Endothelial cell of umbilical vein (primary cell): ENCODE data around the gene KIF4A. TPM values are rescaled to one million over a fixed set of nuclear protein-coding genes. Genes with fewer than 3 reads are reported as not detected.

Experiments used
- BruUV-seq: library from RNA; stranded (reverse); fragments of 400-500 nt; replicated peaks from 2 replicates; lab custom pipeline; 2021; lab: Mats Ljungman, UMichigan
- CTCF ChIA-PET: fragments of 300-600, 350-600 bp; sonication (Branson Sonifier 250); formaldehyde crosslinking; loops from one replicate; lab custom pipeline; 2021; ENCODE audit warnings: antibody characterized with exemption, inconsistent platforms; lab: Charles Lee
- POLR2A ChIA-PET: fragments of 300-600, 350-600 bp; sonication (Branson Sonifier 250); formaldehyde crosslinking; loops from one replicate; lab custom pipeline; 2021; ENCODE audit warnings: antibody characterized with exemption, inconsistent platforms; lab: Charles Lee
- DNase-seq: peaks from one replicate; pipeline ENCODE4 v3.0.0-alpha.2; 2011; ENCODE audit warnings: low read depth, low spot score
- FAIRE-seq: peaks from 2 replicates; lab custom pipeline; 2011; peaks lifted over from hg19 to GRCh38; lab: Jason Lieb, UNC
- H2AFZ ChIP-seq: 2 replicates; pipeline ENCODE4 v1.6.0; 2012; ENCODE audit warnings: low read depth, low read length, control low read depth, inconsistent platforms
- H3K27ac ChIP-seq: 2 replicates; pipeline ENCODE4 v1.5.1; 2011; ENCODE audit warnings: low read depth, mild to moderate bottlenecking, control low read depth, low read length, moderate library complexity; ENCODE audit not compliant: insufficient read depth
- H3K27me3 ChIP-seq, 2 experiments: 2 replicates each; pipeline versions ENCODE4 v1.6.0 to v1.6.1; 2011; ENCODE audit warnings: low read length in 2 of 2, mixed read lengths in 1 of 2; ENCODE audit not compliant: control insufficient read depth in 2 of 2, insufficient read depth in 2 of 2
- H3K36me3 ChIP-seq, 2 experiments: 2 replicates in 1 of 2; 3 replicates in 1 of 2; pipeline ENCODE4 v1.5.1; 2011; ENCODE audit warnings: low read length in 2 of 2, mild to moderate bottlenecking in 1 of 2, moderate library complexity in 1 of 2; ENCODE audit not compliant: control insufficient read depth in 2 of 2, insufficient read depth in 2 of 2; ENCODE audit errors: extremely low read depth in 1 of 2
- H3K4me1 ChIP-seq: 3 replicates; pipeline ENCODE4 v1.5.1; 2011; ENCODE audit warnings: mild to moderate bottlenecking, low read length; ENCODE audit not compliant: control insufficient read depth, insufficient read depth; ENCODE audit errors: extremely low read depth
- H3K4me2 ChIP-seq: 2 replicates; pipeline ENCODE4 v1.6.1; 2011; ENCODE audit warnings: low read length, control low read depth, mixed read lengths; ENCODE audit not compliant: insufficient read depth
- H3K4me3 ChIP-seq, 3 experiments: fragments of 200-600 bp in 1 of 3; sonication (generic), shearing (Covaris generic) in 1 of 3; replicated peaks in 1 of 3; 2 replicates each; pipeline ENCODE4 v1.5.1; 2011 to 2016; ENCODE audit warnings: control low read depth in 3 of 3, low read length in 3 of 3, mild to moderate bottlenecking in 2 of 3, inconsistent platforms in 1 of 3, low read depth in 1 of 3, moderate library complexity in 1 of 3; ENCODE audit not compliant: insufficient read depth in 1 of 3
- H3K79me2 ChIP-seq: 2 replicates; pipeline ENCODE4 v1.6.0; 2012; ENCODE audit warnings: low read length, inconsistent platforms; ENCODE audit not compliant: control insufficient read depth, insufficient read depth
- H3K9ac ChIP-seq: replicated peaks from 2 replicates; pipeline ENCODE3; 2011; ENCODE audit warnings: low read length, control low read depth; ENCODE audit not compliant: insufficient read depth; ENCODE audit errors: extremely low read depth
- H3K9me1 ChIP-seq: replicated peaks from 3 replicates; pipeline ENCODE4 v1.6.0; 2011; ENCODE audit warnings: mild to moderate bottlenecking, low read length; ENCODE audit not compliant: control insufficient read depth, insufficient read depth; ENCODE audit errors: extremely low read depth
- H3K9me3 ChIP-seq: replicated peaks from 2 replicates; pipeline ENCODE4 v1.5.1; 2012; ENCODE audit warnings: low read length, inconsistent platforms; ENCODE audit not compliant: control insufficient read depth, insufficient read depth
- H4K20me1 ChIP-seq: replicated peaks from 2 replicates; pipeline ENCODE3; 2011; ENCODE audit warnings: mild to moderate bottlenecking, low read length; ENCODE audit not compliant: control insufficient read depth, insufficient read depth; ENCODE audit errors: extremely low read depth
- FOS ChIP-seq: IDR thresholded peaks from 2 replicates; pipeline ENCODE4 v1.6.1; 2011; ENCODE audit warnings: mild to moderate bottlenecking, low read length, moderate library complexity, borderline replicate concordance; ENCODE audit not compliant: insufficient read depth
- POLR2A ChIP-seq: IDR thresholded peaks from 2 replicates; pipeline ENCODE4 v1.6.1; 2012; ENCODE audit warnings: low read depth, mild to moderate bottlenecking, control low read depth, low read length
- POLR2AphosphoS5 ChIP-seq: IDR thresholded peaks from 2 replicates; pipeline ENCODE4 v1.6.1; 2012; ENCODE audit warnings: low read depth, mild to moderate bottlenecking, control low read depth, low read length, moderate library complexity; ENCODE audit not compliant: insufficient read depth
- dilution Hi-C: fragments of 300-500 bp; cut with MboI; formaldehyde crosslinking; loops from one replicate; pipeline ENCODE4 v1.15.0; 2019; ENCODE audit warnings: low sequenced_read_pairs; ENCODE audit not compliant: extremely low pct_ligation_motif_present
- intact Hi-C: fragments of 100-400 bp; cut with micrococcal nuclease; formaldehyde crosslinking; loops from one replicate; pipeline ENCODE4 v1.10.0; 2022
- polyA plus RNA-seq, 4 experiments: library from polyadenylated mRNA; depleted of rRNA in 3 of 4; stranded (reverse) in 3 of 4; unstranded in 1 of 4; fragments of >200 nt; gene quantifications; 2 replicates each; pipeline versions ENCODE4 v1.2.1 to v1.2.3, GENCODE V29; 2011 to 2012; ENCODE audit warnings: missing spikeins in 1 of 4
- total RNA-seq: library from RNA; stranded (reverse); gene quantifications from 2 replicates; pipeline ENCODE4 v1.2.3, GENCODE V29; 2021
- TF ChIP-seq, protein P1 (sequence below), 2 donors: IDR thresholded peaks; 1 replicate in 1 of 2; 2 replicates in 1 of 2; pipeline ENCODE4 v1.5.1; 2011; ENCODE audit warnings: low read length in 2 of 2, mild to moderate bottlenecking in 2 of 2, moderate library complexity in 2 of 2, control low read depth in 1 of 2, inconsistent platforms in 1 of 2, low read depth in 1 of 2; ENCODE audit not compliant: insufficient read depth in 1 of 2; ENCODE audit errors: extremely low read depth in 1 of 2

Gene KIF4A
- total and polyA plus RNA-seq, 2 donors (not counting 3 experiments of a cell fraction or from before 2014, with no cell fraction given): 9.6 to 41.3 TPM

DNA sequence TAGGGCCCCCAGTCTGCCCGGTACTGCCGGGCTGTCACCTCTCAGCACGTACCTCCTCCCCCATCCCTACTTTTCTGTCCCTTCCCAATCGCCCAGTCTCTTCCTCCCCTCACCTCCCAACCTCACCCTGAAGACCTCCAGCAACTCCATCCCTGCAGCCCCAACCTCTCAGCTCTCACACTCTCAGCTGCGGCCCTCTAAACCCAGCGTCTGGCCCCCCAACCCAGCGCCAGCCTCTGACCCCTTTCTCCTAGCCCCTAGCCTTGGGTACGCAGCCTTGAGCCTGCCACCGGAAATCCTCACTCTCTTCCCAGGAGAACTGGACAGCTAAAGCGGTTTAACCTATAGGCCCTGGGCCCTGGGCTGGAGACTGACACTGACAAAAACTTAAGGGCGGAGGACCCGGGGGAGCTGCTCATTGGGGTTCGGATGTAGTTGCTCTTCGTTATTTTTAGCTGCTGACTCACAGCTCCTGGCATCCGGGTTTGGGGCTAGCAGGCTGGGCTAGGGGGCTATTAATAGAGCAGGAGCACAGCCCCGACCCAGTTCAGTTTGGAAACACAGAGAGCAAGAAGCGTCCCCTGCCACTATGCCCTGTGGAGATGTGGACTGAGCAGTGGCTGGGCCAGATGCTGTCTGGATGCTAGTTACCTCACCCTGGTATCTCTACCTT is 145.1 kb downstream of the KIF4A start:
- intact Hi-C loops: loop anchor here (1.0 to 5.0 kb wide), 2 partner anchors 117 to 302 kb away; partner anchors contain the start of gene IGBP1
- H3K27me3 ChIP-seq: no peaks in the 10 kb centered on the region
- H3K9me1 ChIP-seq: no peaks in the 10 kb centered on the region

DNA sequence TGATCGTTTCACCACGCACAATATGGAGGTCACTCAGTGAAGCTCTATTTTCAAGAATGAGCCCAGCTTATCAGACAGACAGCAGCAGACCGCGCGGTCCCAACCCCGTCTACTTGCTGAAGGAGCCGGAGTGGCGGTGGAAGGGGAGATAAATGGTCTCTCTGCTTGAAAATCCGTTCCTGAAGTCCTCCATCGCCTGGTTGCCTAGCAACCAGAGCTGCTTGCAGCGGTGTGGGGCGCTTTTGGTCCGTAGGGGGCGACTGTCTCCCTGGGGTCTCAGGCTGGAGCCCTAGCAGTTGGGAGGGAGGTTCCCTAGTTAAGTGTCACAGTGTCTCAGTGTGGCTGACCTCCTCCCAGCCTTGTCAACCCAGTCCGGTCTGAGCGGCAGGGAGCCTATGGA is 146.4 kb downstream of the KIF4A start:
- intact Hi-C loops: loop anchor here (5.0 kb wide), 1 partner anchor 116 kb away; no protein-coding TSS in a partner anchor
- FAIRE-seq (no peak), DNase-seq (no peak)
- Histone ChIP-seq H3K9me1 (no peaks in the 10 kb centered on the region), H3K27me3 (no peaks in the 10 kb centered on the region), H3K27ac (no peak overlapping the region), H3K4me1 (peaks cover 9% of the 10 kb centered on the region), H3K4me3 (no peak overlapping the region), H3K9ac (no peak overlapping the region), H3K4me2 (no peak overlapping the region), H3K9me3 (no peaks in the 10 kb centered on the region), H2AFZ (no peak overlapping the region), H3K36me3 (no peaks in the 10 kb centered on the region), H4K20me1 (no peaks in the 10 kb centered on the region), H3K79me2 (no peaks in the 10 kb centered on the region)
- TF ChIP-seq FOS (no peak), POLR2AphosphoS5 (no peak), POLR2A (no peak)
- TF ChIP-seq, protein P1, sequence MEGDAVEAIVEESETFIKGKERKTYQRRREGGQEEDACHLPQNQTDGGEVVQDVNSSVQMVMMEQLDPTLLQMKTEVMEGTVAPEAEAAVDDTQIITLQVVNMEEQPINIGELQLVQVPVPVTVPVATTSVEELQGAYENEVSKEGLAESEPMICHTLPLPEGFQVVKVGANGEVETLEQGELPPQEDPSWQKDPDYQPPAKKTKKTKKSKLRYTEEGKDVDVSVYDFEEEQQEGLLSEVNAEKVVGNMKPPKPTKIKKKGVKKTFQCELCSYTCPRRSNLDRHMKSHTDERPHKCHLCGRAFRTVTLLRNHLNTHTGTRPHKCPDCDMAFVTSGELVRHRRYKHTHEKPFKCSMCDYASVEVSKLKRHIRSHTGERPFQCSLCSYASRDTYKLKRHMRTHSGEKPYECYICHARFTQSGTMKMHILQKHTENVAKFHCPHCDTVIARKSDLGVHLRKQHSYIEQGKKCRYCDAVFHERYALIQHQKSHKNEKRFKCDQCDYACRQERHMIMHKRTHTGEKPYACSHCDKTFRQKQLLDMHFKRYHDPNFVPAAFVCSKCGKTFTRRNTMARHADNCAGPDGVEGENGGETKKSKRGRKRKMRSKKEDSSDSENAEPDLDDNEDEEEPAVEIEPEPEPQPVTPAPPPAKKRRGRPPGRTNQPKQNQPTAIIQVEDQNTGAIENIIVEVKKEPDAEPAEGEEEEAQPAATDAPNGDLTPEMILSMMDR (IDR thresholded peaks at IDR 0.05; ENCODE audit: extremely low read depth in 1 of 2, insufficient read depth in 1 of 2, low read depth in 1 of 2, low read length in 2 of 2): peak in 1 of 2 donors; percentile 2
- BruUV-seq: no TSS peak
- POLR2A ChIA-PET: no interaction called here
- CTCF ChIA-PET: interaction anchor here (1.3 to 1.7 kb wide), 2 partner anchors 15 to 303 kb away, joined by 3 to 9 read pairs; partner anchors contain the start of gene IGBP1
- dilution Hi-C loops: no loop called here

More for the DNA sequence above, 145.1 kb downstream of the KIF4A start:
- no peaks in the 10 kb centered on the region for H3K36me3 ChIP-seq
- no peaks in the 10 kb centered on the region for H3K79me2 ChIP-seq
- no peak for DNase-seq
- H3K4me1 ChIP-seq: peaks cover 9% of the 10 kb centered on the region
- peak overlapping the region; percentile 7 for H3K27ac ChIP-seq
- peak; percentile 46 for FAIRE-seq
- CTCF ChIA-PET: interaction anchor here (1.3 to 2.3 kb wide), 5 partner anchors 10 to 302 kb away, joined by 3 to 15 read pairs (median 9); partner anchors contain the start of gene IGBP1
- TSS peak; percentile 38 for BruUV-seq
- POLR2A ChIA-PET: no interaction called here
- H3K4me2 ChIP-seq: peak overlapping the region; percentile 82
- peak overlapping the region; percentile 55 for H3K9ac ChIP-seq
- H2AFZ ChIP-seq: peak overlapping the region; percentile 75
- dilution Hi-C loops: no loop called here
- no peak for TF ChIP-seq POLR2AphosphoS5
- no peaks in the 10 kb centered on the region for H3K9me3 ChIP-seq
- H4K20me1 ChIP-seq: no peaks in the 10 kb centered on the region
- H3K4me3 ChIP-seq: peak overlapping the region; percentile 38 to 86 (median 67)
